HG02943 (cell line): ENCODE data around the gene RAD52.

Experiments
- ATAC-seq: cut with Tn5 transposase; IDR thresholded peaks from one replicate; pipeline ENCODE4 v1.9.1; 2021; ENCODE audit warnings: mild to moderate bottlenecking, low read depth, moderate library complexity; ENCODE audit not compliant: unreplicated experiment

RAD52 gene

DNA sequence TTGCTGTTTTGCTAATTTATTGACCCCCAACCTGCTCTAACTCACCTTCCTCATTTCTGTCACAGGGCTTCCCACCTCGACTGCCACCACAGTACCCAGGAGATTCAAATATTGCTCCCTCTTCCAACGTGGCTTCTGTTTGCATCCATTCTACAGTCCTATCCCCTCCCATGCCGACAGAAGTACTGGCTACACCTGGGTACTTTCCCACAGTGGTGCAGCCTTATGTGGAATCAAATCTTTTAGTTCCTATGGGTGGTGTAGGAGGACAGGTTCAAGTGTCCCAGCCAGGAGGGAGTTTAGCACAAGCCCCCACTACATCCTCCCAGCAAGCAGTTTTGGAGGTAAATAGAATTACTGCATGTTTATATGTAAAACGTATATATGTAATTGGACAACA is 68.8 kb downstream of the RAD52 start:
- ATAC-seq: no peak

DNA sequence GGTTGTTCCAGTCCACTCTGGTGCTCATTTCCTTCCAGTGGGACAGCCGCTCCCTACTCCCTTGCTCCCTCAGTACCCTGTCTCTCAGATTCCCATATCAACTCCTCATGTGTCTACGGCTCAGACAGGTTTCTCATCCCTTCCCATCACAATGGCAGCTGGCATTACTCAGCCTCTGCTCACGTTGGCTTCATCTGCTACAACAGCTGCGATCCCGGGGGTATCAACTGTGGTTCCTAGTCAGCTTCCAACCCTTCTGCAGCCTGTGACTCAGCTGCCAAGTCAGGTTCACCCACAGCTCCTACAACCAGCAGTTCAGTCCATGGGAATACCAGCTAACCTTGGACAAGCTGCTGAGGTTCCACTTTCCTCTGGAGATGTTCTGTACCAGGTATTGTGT is 69.9 kb downstream of the RAD52 start:
- no peak for ATAC-seq

DNA sequence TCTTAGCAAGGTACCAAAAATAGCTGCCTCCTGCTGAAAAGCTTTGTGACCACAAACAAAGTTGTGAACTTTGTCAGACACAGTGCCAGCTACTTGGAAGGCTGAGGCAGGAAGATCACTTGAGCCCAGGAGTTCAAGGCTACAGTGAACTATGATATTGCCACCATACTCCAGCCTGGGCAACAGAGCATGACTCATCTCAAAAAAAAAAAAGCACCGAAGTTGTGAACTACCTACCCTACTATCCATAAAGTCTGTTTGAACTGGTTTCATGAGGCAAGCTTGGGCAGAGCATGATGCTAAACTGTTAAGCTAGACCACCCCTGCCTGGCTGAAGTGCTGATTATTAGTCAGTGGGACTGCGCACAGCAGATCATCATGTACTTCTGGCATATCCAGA is 75.5 kb downstream of the RAD52 start:
- ATAC-seq: no peak

DNA sequence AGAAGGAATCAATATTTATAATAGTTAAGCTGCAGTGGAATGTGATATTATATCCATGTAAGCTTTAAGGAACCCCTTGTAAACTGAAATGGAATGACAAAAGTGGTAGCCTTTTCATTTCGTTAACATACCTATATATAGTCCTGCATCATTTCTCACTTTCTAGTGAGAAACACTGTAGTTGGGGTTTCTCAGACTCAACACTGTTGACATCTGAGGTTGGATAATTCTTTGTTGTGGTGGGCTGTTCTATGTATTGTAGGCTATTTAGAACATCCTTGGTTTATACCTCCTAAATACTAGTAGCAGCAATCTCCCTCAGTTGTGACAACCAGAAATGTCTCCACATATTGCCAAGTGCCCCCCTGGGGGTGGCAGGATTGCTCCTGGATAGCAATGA is 79.1 kb downstream of the RAD52 start:
- ATAC-seq: no peak

DNA sequence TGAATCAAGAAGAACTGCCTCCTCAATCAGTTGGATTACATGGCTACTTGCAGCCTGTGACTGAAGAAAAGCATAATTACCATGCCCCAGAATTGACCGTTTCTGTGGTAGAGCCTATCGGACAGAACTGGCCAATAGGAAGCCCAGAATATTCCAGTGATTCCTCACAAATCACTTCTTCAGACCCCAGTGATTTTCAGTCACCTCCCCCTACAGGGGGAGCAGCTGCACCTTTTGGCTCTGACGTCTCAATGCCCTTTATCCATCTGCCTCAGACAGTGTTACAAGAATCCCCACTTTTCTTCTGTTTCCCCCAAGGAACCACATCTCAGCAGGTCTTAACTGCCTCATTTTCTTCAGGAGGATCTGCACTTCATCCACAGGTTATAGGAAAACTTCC is 80.8 kb downstream of the RAD52 start:
- no peak for ATAC-seq

DNA sequence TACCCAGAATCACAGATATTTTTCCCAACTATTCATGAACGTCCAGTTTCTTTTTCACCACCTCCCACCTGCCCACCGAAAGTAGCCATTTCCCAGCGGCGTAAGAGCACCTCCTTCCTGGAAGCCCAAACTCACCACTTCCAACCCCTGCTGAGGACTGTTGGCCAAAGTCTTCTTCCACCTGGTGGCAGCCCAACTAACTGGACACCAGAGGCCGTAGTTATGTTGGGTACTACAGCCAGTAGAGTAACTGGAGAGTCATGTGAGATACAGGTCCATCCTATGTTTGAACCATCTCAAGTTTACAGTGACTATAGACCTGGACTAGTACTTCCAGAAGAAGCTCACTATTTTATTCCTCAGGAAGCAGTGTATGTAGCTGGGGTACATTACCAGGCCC is 81.6 kb downstream of the RAD52 start:
- ATAC-seq: no peak

DNA sequence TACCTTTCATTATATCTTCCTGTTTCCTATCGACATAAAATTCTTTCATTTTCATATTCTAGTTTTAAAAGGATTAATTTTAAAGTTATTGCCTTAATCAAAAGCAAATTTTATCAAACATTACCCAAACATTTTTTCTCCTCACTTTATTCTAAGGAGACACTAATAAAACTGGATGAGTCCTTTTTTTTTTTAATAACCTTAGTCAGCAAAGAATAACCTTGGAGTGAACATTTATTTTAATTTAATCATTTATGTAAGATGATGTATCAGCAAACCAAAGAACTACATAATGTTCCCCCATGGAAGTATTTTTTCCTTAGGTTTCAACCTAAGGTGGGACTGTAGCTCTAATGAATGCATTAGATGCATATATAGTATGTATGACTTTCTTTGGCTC is 83.9 kb downstream of the RAD52 start:
- ATAC-seq: no peak

DNA sequence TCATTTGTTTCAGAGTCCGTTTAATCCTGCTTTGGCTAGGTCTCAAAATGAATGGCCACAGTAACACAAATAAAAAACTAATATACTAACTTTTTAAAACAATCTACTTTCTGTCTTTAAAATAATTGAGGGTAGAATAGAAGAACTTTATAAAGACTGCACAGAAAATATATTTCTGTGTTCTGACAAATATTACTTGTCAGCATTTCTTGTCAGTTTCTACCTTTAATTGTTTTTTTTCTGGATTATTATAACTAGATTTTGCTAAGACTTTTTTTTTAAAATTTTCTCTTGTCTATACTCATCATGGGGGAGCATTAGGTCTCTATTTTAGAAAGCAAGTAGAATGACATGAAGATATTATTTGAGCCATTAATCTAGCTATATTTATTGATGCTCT is 86.2 kb downstream of the RAD52 start:
- no peak for ATAC-seq

DNA sequence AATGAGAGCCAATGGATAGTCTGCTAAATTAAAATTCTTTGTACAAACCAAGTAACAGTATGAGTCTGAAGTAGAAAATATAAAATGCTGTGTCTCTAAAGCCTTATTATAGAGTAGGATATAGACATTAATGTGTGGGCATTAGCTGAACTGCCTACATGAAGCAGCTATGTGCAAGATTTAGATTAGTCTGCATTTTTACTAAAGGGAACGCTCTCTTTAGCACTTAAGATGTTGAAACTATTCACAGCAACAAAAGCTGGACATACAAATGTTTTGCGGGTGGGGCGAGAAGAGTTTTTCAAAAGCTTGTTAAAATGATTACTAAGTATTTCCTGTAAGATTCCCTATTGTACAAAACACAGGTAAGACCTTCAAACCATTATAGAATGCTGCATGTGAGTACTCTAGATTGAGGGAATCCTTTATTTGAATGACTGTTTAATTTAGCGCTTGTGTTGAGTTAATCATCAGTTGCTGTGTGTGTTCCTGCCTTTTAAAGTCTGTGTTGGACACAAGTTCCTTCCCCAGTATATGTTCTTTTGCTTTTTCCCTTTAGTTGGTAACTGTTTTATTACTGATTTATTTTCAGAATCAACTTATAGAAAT is 87.1 kb downstream of the RAD52 start:
- ATAC-seq: no peak
